GM23338 (cell line): Measurements from ENCODE around the gene ZBTB20. TPM values are rescaled to one million over a fixed set of nuclear protein-coding genes. Genes with fewer than 3 reads are reported as not detected.

ENCODE experiments used
- ATAC-seq: fragments of 200-7000 bp; cut with Tn5 transposase; 3 replicates; pipeline ENCODE4 v1.9.1; 2020
- DNase-seq: peaks from one replicate; pipeline ENCODE4 v3.0.0-alpha.2; 2015; ENCODE audit warnings: low spot score
- H2AFZ ChIP-seq: fragments of 200-600 bp; sonication (generic); 2 replicates; pipeline ENCODE4 v1.8.0; 2016; ENCODE audit warnings: antibody characterized with exemption, mild to moderate bottlenecking, moderate library complexity
- H3F3A ChIP-seq: fragments of 200-600 bp; sonication (generic); replicated peaks from 2 replicates; pipeline ENCODE4 v1.8.0; 2017; ENCODE audit warnings: antibody characterized with exemption, mixed run types, low read depth
- H3K27ac ChIP-seq: fragments of 200-600 bp; sonication (generic); 2 replicates; pipeline ENCODE4 v1.6.1; 2016; ENCODE audit warnings: low read depth
- H3K27me3 ChIP-seq: fragments of 200-600 bp; sonication (generic); 2 replicates; pipeline ENCODE4 v1.8.0; 2016; ENCODE audit warnings: mild to moderate bottlenecking, mixed run types, moderate library complexity; ENCODE audit not compliant: insufficient read depth
- H3K36me3 ChIP-seq: fragments of 200-600 bp; sonication (generic); 2 replicates; pipeline ENCODE4 v1.8.0; 2016; ENCODE audit warnings: mild to moderate bottlenecking; ENCODE audit not compliant: insufficient read depth
- H3K4me1 ChIP-seq: fragments of 200-600 bp; sonication (generic); 2 replicates; pipeline ENCODE4 v1.8.0; 2016; ENCODE audit warnings: mild to moderate bottlenecking, moderate library complexity; ENCODE audit not compliant: insufficient read depth
- H3K4me2 ChIP-seq: fragments of 200-600 bp; sonication (generic); 2 replicates; pipeline ENCODE4 v1.7.1; 2017; ENCODE audit warnings: mixed run types
- H3K4me3 ChIP-seq: fragments of 200-600 bp; sonication (generic); 2 replicates; pipeline ENCODE4 v1.6.1; 2016; ENCODE audit warnings: mixed run types
- H3K79me2 ChIP-seq: fragments of 200-600 bp; sonication (generic); replicated peaks from 2 replicates; pipeline ENCODE4 v1.8.0; 2017; ENCODE audit warnings: mild to moderate bottlenecking; ENCODE audit not compliant: insufficient read depth
- H3K9me2 ChIP-seq: fragments of 200-600 bp; sonication (generic); 2 replicates; pipeline ENCODE4 v1.8.0; 2017; ENCODE audit not compliant: insufficient read depth
- H4K20me1 ChIP-seq: fragments of 200-600 bp; sonication (generic); replicated peaks from 2 replicates; pipeline ENCODE4 v1.8.0; 2017; ENCODE audit warnings: mild to moderate bottlenecking; ENCODE audit not compliant: insufficient read depth
- H3K27ac Mint-ChIP-seq: 2 replicates; pipeline ENCODE4 v1.8.0; 2020; ENCODE audit warnings: inconsistent platforms, mild to moderate bottlenecking, moderate library complexity, mixed read lengths
- H3K27me3 Mint-ChIP-seq: 3 replicates; pipeline ENCODE4 v1.8.0; 2022; ENCODE audit warnings: low read depth, mild to moderate bottlenecking, moderate library complexity, mixed read lengths, inconsistent platforms; ENCODE audit not compliant: insufficient read depth, poor library complexity
- H3K36me3 Mint-ChIP-seq: 3 replicates; pipeline ENCODE4 v1.8.0; 2021; ENCODE audit warnings: low read depth, mild to moderate bottlenecking, inconsistent platforms, moderate library complexity, mixed read lengths
- H3K4me1 Mint-ChIP-seq: 3 replicates; pipeline ENCODE4 v1.8.0; 2020; ENCODE audit warnings: mild to moderate bottlenecking, inconsistent platforms, mixed read lengths
- H3K4me3 Mint-ChIP-seq: 3 replicates; pipeline ENCODE4 v1.8.0; 2021; ENCODE audit warnings: moderate library complexity, mild to moderate bottlenecking, inconsistent platforms, mixed read lengths
- H3K9me3 Mint-ChIP-seq: 3 replicates; pipeline ENCODE4 v1.8.0; 2020; ENCODE audit warnings: moderate library complexity, mild to moderate bottlenecking, inconsistent platforms, mixed read lengths
- CREB1 ChIP-seq: fragments of 250-450 bp; sonication (Bioruptor Pico); IDR thresholded peaks from 2 replicates; pipeline ENCODE4 v1.5.0; 2020; ENCODE audit warnings: low read depth, mild to moderate bottlenecking, moderate library complexity
- CTCF ChIP-seq, 2 experiments: fragments of 200-600 bp in 1 of 2; sonication (generic) in 1 of 2; conservative IDR thresholded peaks; 2 replicates each; pipeline versions ENCODE4 v1.5.1 to v1.6.1; 2016 to 2017; ENCODE audit warnings: antibody characterized with exemption in 2 of 2, low read depth in 2 of 2, mild to moderate bottlenecking in 2 of 2, moderate library complexity in 1 of 2
- ETS1 ChIP-seq: IDR thresholded peaks from 2 replicates; pipeline ENCODE4 v1.6.1; 2016; ENCODE audit warnings: antibody characterized with exemption
- EZH2 ChIP-seq: fragments of 200-600 bp; sonication (generic); IDR thresholded peaks from one replicate; pipeline ENCODE4 v1.8.0; 2017; ENCODE audit warnings: antibody characterized with exemption, mild to moderate bottlenecking, low read depth; ENCODE audit not compliant: unreplicated experiment
- EZH2phosphoT487 ChIP-seq: fragments of 200-600 bp; sonication (generic); IDR thresholded peaks from one replicate; pipeline ENCODE4 v1.8.1; 2018; ENCODE audit warnings: antibody characterized with exemption; ENCODE audit not compliant: unreplicated experiment
- JUNB ChIP-seq: IDR thresholded peaks from one replicate; pipeline ENCODE4 v1.6.1; 2016; ENCODE audit warnings: antibody characterized with exemption; ENCODE audit not compliant: unreplicated experiment
- NANOG ChIP-seq: IDR thresholded peaks from 2 replicates; pipeline ENCODE4 v1.6.1; 2016; ENCODE audit warnings: antibody characterized with exemption, borderline replicate concordance
- POLR2AphosphoS5 ChIP-seq: IDR thresholded peaks from 2 replicates; pipeline ENCODE4 v1.6.1; 2016; ENCODE audit warnings: antibody characterized with exemption, low read depth
- REST ChIP-seq: IDR thresholded peaks from one replicate; pipeline ENCODE4 v1.6.1; 2018; ENCODE audit warnings: antibody characterized with exemption; ENCODE audit not compliant: unreplicated experiment
- STAT1 ChIP-seq: IDR thresholded peaks from one replicate; pipeline ENCODE4 v1.6.1; 2016; ENCODE audit warnings: antibody characterized with exemption; ENCODE audit not compliant: unreplicated experiment
- ZNF114 ChIP-seq: fragments of 250-450 bp; sonication (Bioruptor Pico); IDR thresholded peaks from 2 replicates; pipeline ENCODE4 v1.5.0; 2020; ENCODE audit warnings: mild to moderate bottlenecking, moderate library complexity
- ZNF331 ChIP-seq: fragments of 250-450 bp; sonication (Bioruptor Pico); IDR thresholded peaks from 2 replicates; pipeline ENCODE4 v1.5.0; 2020; ENCODE audit warnings: low read depth, mild to moderate bottlenecking, moderate library complexity
- polyA plus RNA-seq: library from polyadenylated mRNA; unstranded; fragments of >200 nt; fragmentation: Nextera tagmentation; extraction: Ambion mirVana; gene quantifications from 2 replicates; pipeline ENCODE4 v1.2.1, GENCODE V29; 2016
- total RNA-seq: library from RNA; depleted of rRNA; stranded (reverse); fragments of >200 nt; shearing (Covaris generic); gene quantifications from 2 replicates; pipeline ENCODE4 v1.2.3, GENCODE V29; 2014

Gene ZBTB20
- total and polyA plus RNA-seq, 2 experiments from 2014 or later, result 2.0 to 3.3 TPM

GRCh38 chr3:114627770-114628169, 519.3 kb downstream of the ZBTB20 start (continued):
- TF ChIP-seq STAT1 (no peak), EZH2 (no peak), CREB1 (no peak), REST (no peak), ZNF331 (no peak), CTCF (conservative IDR thresholded peaks at IDR 0.05; ENCODE audit: low read depth in 2 of 2) (no peak)

GRCh38 chr3:114626751-114627150, 520.3 kb downstream of the ZBTB20 start:
- Histone ChIP-seq H4K20me1 (no peaks in the 10 kb centered on the region), H3K79me2 (no peaks in the 10 kb centered on the region), H3K9me2 (no peaks in the 10 kb centered on the region), H2AFZ (no peak overlapping the region), H3K27me3 (no peaks in the 10 kb centered on the region), H3F3A (no peaks in the 10 kb centered on the region), H3K27ac (no peak overlapping the region), H3K36me3 (no peaks in the 10 kb centered on the region), H3K4me1 (peaks cover 4% of the 10 kb centered on the region; the same call in 1 of the 2 replicates), H3K4me2 (no peak overlapping the region), H3K4me3 (no peak overlapping the region)
- H3K9me3 Mint-ChIP-seq, result no peaks in the 10 kb centered on the region
- no peaks in the 10 kb centered on the region for H3K27me3 Mint-ChIP-seq
- no peak overlapping the region for H3K27ac Mint-ChIP-seq
- H3K36me3 Mint-ChIP-seq, result no peaks in the 10 kb centered on the region
- DNase-seq (no peak), ATAC-seq (no peak)
- TF ChIP-seq NANOG (no peak), STAT1 (no peak), EZH2phosphoT487 (no peak), ZNF331 (no peak), JUNB (no peak), CTCF (conservative IDR thresholded peaks at IDR 0.05; ENCODE audit: low read depth in 2 of 2) (no peak), ETS1 (no peak), POLR2AphosphoS5 (no peak), CREB1 (no peak), EZH2 (no peak), ZNF114 (CRISPR knock-in tag) (no peak), REST (no peak)
- H3K4me3 Mint-ChIP-seq, result no peak overlapping the region
- H3K4me1 Mint-ChIP-seq, result peaks cover 20% of the 10 kb centered on the region
